HG03280 (cell line): ENCODE data around the gene EDARADD.
"Not testable (repeated sequence)": the region's sequence is repeated elsewhere in the genome, so short reads cannot be mapped to it uniquely, and the experiment has no call there.

Source experiments
- ATAC-seq: cut with Tn5 transposase; IDR thresholded peaks from one replicate; pipeline ENCODE4 v1.9.1; 2021; ENCODE audit warnings: mild to moderate bottlenecking, moderate library complexity; ENCODE audit not compliant: unreplicated experiment

The EDARADD gene

GRCh38 chr1:236429715-236430274 is 35.7 kb downstream of the EDARADD start:
- no peak for ATAC-seq

DNA sequence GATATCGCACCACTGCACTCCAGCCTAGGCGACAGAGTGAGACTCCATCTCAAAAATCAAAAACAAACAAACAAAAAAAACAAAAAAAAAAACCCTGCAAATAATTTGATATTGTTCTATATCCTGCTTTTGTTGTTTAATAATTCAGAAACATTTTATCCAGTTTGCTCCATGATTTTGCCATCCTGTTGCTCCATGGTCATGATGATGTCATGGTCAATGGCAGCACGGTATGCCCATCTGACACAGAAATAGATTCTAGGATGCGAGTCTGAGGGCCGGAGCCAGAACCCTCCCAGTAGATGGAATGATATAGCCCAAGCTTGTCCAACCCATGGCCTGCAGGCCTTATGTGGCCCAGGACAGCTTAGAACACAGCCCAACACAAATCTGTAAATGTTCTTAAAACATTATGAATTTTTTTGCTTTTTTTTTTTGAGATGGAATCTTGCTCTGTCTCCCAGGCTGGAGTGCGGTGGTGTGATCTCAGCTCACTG is 39.8 kb downstream of the EDARADD start:
- no peak for ATAC-seq

DNA sequence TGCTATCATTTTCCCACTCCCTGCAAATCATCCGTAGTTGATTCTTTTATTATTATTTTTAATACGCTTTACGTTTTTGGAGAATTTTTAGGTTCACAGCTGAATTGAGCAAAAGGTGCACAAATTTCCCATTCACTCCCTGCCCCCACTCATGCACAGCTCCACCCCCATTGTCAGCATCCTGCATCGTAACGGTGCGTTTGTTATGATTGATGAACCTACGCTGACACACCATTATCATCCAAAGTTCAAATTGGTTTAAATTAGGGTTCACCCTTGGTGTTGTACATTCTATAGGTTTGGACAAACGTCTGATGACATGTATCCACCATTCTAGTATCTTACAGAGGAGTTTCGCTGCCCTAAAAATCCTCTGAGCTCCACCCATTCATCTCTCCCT is 44.5 kb downstream of the EDARADD start:
- ATAC-seq = no peak

GRCh38 chr1:236440373-236440772 is 46.3 kb downstream of the EDARADD start:
- ATAC-seq = no peak

DNA sequence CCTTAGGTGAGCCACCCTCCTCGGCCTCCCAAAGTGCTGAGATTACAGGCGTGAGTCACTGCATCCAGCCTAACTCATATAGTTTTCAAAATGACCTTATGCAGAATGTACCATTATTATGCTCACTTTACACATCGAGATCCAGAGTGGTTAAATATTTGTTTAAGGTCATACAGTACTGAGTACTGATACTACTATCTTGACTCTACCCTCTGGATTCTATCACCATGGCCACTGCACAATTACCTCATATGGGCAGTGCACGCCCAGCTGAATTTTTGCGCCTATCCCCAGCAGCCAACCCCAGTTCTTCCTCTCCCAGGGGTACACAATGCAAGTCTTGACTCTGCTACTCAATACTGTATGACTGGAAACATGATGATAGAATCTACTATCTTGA is 56.7 kb downstream of the EDARADD start:
- no peak for ATAC-seq

DNA sequence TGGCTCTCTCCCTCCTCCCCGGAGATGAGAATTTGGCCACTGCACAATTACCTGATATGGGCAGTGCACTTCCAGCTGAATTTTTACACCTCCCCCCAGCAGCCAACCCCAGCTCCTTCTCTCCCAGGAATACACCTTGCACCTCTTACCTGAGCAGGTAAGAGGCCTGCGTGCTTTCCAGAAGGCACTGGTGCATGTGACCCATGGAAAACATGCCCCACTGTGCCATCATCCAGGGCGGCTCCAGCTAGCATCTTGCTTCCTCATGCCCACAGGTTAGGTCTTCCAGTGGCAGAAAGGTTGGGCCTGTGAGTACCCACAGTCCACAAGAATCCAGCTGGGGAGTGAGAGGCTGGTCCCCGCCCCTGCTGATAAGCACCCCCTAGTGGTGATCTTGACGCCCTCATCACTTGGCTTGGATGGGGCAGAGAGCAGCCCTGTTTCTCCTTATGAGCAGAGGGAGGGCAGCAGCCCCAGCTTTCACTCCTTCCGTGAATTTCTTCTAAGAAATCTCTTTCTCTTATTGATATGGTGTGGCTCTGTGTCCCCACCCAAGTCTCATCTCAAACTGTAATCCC is 57.8 kb downstream of the EDARADD start:
- ATAC-seq = no peak

GRCh38 chr1:236455243-236455642 is 61.2 kb downstream of the EDARADD start:
- ATAC-seq = no peak

DNA sequence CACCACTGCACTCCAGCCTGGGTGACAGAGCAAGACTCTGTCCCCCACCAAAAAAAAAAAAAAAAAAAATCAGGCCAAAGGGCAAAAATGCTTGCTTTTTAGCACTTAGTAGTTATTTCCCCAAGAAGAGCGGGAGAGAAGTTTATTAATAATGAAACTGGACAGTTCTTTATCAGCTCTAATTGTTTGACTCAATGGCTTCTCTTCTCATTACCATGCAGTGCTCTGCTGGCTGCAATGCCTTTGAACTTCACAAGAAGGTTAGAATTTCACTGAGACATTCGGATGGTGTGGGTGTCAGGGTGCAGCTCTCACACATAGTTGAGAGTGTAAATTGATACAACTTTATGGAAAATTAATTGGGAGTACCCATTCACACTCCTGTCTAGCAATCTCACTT is 63.7 kb downstream of the EDARADD start:
- ATAC-seq = no peak

GRCh38 chr1:236458996-236459395 is 64.9 kb downstream of the EDARADD start:
- ATAC-seq = no peak

- ATAC-seq = no peak
Measured at GRCh38 chr1:236460103-236460502, 66.0 kb downstream of the EDARADD start.

- not testable (repeated sequence) for ATAC-seq
Measured at GRCh38 chr1:236464197-236464596, 70.1 kb downstream of the EDARADD start.

DNA sequence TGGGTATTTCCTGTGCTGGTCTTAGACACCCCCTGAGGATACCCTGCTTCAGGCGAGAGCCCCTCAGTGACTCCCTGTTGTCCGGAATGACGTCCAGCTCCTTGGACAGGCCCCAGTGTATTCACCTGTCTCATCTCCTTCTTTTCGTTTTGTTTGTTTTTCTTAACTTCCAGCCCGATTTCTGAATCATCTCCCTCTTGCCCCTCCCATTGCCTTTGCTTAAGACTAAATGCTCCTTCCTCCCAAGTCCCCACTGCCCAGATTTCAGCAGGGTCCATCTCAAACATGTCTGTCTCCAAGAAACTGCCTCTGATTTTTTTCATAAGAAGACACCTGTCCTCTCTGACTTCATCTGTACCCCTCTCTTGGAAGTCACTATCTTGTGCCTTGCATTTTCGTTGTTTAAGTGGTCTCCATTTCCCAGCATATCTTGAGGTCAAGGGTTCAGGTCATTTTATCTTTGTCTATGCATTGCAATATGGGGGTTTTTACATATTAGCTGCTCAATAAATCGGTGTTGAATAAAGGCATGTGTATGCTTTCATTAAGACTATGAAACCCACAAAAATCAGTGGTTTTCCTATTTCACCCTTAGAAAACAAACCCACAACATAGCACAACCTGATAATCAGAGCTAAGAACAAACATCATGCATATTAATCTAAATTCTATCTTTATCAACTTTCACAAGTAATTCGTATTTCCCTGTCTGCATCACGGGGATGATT is 71.3 kb downstream of the EDARADD start:
- peak; percentile 41 for ATAC-seq

- peak; percentile 79 for ATAC-seq
Measured at GRCh38 chr1:236465959-236466303, 71.8 kb downstream of the EDARADD start.

DNA sequence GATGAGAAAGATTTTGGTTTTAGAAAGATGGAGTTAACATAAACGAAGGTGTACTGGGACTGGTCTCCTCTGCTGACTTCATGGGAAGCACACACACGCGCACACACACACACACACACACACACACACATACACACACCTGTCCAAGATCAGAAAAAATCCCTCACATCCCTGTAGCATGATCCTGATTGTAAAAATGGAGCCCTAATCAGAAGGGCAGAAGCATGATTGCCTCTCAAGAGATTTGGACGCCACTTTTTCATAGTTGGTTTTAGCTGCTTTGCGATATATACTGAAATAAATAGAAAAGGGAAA is 73.2 kb downstream of the EDARADD start:
- ATAC-seq = no peak

DNA sequence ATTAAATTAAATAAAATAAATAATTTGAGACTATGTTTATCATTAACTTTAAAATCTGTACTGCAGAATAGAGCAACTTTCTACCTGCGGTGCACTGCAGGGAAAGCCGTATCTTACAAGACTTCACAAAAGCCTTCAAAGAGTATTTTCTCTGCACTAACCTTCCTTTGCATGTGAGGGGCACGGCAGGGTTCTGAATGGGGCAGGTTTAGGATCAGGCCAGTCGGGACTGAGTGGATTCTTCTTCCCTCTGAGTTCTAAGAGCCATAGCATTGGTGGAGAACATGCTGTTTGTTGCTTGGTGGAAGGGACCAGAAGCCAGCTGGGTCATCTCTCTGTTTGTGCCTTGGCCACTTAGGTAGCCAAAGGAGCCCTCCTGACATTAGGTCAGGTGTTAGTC is 74.5 kb downstream of the EDARADD start:
- no peak for ATAC-seq

DNA sequence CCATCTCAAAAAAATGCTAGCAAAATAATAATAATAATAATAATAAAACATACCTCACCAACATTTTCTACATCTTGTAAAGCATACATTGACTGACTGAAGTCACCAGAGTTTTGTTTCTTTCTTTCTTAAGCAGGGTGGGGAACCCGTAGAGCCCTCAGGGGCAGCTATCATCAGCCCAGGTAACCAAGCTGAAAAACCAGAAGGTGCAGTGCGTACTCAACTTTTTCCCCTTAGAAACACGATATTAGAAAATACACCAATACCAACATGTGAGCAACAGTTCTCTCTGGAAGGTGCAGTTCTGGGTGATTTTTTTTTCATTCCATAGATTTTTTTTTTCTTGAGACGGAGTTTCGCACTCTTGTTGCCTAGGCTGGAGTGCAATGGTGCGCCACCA is 75.4 kb downstream of the EDARADD start:
- ATAC-seq = no peak

DNA sequence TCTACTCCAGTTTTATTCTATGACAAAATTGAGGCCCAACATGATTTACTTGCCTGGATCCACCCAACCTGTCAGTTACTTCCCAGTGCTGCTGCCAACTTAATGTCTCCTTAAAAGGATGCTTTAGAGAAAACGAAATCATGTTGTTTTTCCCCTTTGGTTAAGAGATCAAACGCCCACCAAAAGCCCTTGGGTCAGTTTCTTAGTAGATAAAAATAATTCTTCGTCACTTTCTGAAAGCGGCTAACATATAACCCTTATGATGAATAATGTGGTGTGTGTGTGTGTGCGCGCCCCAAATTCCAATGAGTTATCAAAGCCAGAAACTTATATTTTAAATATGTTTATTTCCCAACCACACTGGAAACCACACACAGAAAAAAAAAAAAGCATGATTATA is 77.0 kb downstream of the EDARADD start:
- ATAC-seq = no peak

- ATAC-seq = no peak
Measured at GRCh38 chr1:236471653-236472052, 77.6 kb downstream of the EDARADD start.

- no peak for ATAC-seq
Measured at GRCh38 chr1:236472850-236473788, 79.0 kb downstream of the EDARADD start.

- no peak for ATAC-seq
Measured at GRCh38 chr1:236476019-236476418, 81.9 kb downstream of the EDARADD start.

GRCh38 chr1:236480758-236481436 is 86.8 kb downstream of the EDARADD start:
- no peak for ATAC-seq
